CD4-positive, alpha-beta T cell treated with Interferon alpha-2 for 1 hour (primary cell): Measurements from ENCODE around the gene LARP4.
A peak's percentile ranks its signal among the peaks of the same experiment; 100 is the strongest.
"Not testable (repeated sequence)": the region's sequence is repeated elsewhere in the genome, so short reads cannot be mapped to it uniquely, and the experiment has no call there.

ENCODE experiments used
- DNase-seq, 2 donors: peaks; one replicate each; pipeline ENCODE4 v3.0.0-alpha.2; 2020 to 2022

LARP4 gene

GRCh38 chr12:50483488-50483887 is 82.8 kb downstream of the LARP4 start:
- DNase-seq, result no peak

GRCh38 chr12:50488801-50489200 is 88.1 kb downstream of the LARP4 start:
- DNase-seq, result no peak

- DNase-seq, result not testable (repeated sequence)
These were observed 97.4 kb downstream of the LARP4 start for GRCh38 chr12:50498119-50498518.

- DNase-seq, result peak; percentile 94 to 95
These were observed 104.4 kb downstream of the LARP4 start, which contains the start of gene DIP2B for GRCh38 chr12:50504798-50505674. TSS of gene DIP2B (plus strand) at chr12:50504985. CDS start at chr12:50505141, 156 bp downstream.

GRCh38 chr12:50505675-50506530 is 105.2 kb downstream of the LARP4 start:
- DNase-seq, result peak in 1 of 2 donors; percentile 21

- no peak for DNase-seq
These were observed 106.2 kb downstream of the LARP4 start for GRCh38 chr12:50506753-50507473.

DNA sequence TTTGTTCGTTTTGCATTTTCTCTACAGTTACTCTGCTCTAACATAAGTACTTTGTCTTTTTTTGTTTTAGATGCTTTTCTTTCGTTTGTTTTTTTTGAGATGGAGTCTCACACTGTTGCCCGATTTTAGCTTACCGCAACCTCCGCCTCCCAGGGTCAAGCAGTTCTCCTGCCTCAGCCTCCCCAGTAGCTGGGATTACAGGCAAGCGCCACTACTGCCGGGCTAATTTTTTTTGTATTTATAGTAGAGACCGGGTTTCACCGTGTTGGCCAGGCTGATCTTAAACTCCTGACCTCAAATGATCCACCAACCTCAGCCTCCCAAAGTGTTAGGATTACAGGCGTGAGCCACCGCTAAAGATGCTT is 106.8 kb downstream of the LARP4 start:
- no peak for DNase-seq

DNA sequence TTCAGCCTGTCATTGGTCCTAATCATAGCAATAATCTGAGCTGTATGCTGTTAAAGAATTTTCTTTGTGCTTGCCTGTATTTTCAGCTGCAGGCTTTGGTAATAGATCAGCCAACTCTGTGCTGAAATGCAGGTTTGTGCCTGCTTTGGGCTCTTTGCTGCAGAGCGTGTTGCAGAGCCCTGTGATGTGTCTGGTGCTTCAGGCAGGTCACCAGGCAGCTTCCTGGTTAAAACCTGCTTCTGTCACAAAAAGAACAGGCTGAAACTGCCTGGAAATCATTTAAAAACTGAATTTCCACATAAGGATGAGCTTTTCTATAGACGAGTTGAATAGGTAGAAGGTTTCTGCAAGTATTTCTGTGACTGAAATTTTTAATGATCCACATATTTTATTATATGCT is 107.2 kb downstream of the LARP4 start:
- no peak for DNase-seq

DNA sequence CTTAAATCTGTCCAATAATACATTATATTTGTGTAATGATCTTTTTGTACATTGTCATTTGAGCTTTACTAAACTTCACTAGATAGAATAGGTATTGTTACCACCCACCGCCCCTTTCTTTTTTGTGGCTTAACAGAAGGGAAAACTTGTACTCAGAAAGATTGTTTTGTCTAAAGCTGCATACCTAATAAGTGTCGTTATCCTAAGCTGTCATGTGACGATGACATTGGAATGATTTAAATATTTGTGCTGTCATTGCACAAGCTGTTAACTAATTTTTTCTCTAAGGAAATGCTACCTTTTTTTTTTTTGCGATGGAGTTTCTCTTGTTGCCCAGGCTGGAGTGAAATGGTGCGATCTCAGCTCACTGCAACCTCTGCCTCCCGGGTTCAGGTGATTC is 107.7 kb downstream of the LARP4 start:
- DNase-seq, result no peak

- DNase-seq, result no peak
These were observed 108.4 kb downstream of the LARP4 start for GRCh38 chr12:50508970-50509663.

- peak in 1 of 2 donors; percentile 38 for DNase-seq
These were observed 114.0 kb downstream of the LARP4 start for GRCh38 chr12:50514526-50515276.

DNA sequence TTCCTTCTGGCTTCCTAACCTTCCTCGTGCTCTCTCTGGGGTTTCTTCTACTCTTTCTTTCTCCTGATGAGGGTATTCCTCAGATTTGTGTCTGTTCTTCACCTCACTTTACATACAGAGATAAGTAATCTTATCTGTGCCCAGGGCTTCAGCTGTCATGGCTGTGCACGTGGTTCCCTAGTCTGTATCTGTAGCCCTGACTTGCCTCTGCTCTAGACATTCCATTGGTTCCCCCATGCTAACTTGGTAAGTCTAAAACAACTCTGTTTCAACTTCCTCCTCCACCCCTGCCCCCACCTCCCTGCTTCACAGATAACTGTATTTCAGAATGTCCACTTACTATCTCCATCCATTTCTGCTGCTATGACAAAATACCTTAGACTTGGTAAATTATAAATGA is 114.9 kb downstream of the LARP4 start:
- no peak for DNase-seq

DNA sequence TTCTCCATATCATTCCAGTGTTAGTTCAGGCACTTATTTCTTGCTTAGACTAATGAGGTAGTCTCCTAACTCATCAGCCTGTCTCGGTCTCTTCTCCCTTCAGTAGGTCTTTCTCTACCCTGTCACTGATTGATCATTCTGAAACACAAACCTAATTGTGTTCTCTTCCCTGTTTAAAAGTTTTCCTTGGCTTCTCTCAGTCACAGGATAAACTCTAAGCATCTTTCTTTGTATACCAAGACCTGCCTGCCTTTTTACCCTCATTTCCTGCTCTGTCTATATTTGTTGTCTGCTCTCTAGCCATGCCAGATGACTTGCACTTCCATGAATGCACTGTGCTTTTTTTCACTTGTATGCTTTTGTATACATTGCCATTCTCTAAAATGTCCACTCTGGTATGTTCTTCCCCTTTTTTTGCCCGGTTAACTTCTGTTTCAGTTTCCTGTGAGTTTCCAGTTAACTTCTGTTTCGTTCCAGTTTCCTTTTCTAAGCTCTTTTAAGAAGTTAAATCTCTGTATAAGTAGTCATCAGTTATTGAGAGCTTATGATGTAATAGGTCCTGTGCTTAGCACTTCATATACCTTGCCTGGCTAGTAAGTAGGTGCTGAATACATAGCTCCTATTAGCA is 116.8 kb downstream of the LARP4 start:
- peak; percentile 37 to 66 for DNase-seq

- no peak for DNase-seq
These were observed 117.4 kb downstream of the LARP4 start for GRCh38 chr12:50518090-50518489.

DNA sequence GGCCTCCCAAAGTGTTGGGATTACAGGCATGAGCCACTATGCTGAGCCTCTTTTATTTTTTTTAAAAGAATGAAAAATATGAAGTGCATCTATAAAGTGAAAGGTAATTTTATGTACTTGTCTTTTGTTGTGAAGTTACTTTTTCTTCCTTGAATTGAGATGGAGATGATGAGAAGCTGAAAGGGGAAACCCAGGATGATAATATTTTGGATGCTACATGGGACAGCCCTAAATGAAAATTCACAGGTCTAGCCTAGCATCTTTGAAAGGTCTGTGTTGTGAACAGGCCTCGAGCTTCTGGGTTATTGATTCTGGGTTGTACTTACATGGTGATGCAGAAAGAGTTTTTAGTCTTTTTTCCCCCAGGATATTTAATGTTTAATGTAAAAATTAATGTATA is 118.7 kb downstream of the LARP4 start:
- DNase-seq, result no peak

DNA sequence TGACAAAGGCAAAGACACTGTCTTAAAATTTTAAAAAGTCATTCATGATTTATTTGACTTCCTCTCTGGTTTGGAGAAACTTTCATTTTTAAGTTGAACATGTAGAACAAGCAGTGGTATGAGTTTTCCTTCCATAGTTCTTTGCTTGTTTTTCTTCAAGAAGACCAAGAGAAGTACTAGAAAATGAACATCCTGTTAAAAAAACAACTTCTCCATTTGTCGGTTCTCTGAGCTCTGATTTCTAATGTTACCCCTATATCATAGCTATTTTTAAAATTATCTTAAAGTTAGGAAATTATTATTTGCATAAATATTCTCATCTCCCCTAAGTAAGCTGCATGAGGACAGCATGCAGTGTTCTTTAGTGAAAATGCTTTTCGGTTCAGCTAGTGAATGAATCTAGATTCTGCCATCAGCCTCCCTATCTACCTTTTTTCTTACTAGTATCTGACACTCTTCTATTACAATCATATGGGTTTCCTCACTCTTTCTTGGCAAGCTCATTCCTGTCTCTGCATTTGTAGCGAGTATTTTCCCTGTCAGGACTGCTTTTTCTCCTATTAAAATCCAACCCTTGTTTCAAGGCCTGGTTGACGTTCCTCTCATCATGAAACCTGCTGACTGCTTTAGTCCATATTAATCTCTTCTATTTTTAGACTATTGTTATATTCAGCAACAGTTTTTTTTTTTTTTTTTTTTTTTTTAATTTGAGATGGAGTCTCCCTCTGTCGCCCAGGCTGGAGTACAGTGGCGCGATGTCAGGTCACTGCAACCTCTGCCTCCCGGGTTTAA is 119.9 kb downstream of the LARP4 start:
- no peak for DNase-seq

DNA sequence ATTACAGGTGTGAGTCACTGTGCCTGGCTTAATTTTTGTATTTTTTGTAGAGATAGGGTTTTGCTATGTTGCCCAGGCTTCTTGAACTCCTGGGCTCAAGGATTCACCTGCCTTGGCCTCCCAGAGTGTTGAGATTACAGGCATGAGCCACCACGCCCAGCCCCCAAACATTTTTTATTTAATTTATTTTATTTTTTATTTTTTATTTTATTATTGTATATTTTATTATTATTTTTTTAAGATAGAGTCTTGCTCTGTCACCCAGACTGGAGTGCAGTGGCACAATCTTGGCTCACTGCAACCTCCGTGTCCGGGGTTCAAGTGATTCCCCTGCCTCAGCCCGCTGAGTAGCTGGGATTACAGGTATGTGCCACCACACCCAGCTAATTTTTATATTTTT is 121.1 kb downstream of the LARP4 start:
- DNase-seq, result not testable (repeated sequence)

DNA sequence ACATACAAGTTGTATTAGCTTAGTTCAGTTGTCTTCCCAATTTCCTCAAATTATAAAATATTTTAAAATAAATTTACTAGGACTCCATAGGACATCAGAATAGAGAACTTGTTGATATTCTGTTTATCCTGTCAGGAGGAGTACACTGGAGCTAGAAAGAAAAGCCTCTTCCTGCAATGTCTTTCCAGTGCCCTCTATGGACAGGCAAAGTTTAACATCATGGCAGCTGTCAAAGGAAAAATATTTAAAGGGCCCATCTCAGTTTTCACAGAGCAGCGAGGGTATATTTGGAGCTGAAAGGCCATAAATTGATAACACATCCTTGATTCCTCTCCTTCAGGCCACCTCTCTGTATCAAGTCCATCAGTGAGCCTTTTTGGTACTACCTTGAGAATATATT is 123.1 kb downstream of the LARP4 start:
- DNase-seq, result no peak

DNA sequence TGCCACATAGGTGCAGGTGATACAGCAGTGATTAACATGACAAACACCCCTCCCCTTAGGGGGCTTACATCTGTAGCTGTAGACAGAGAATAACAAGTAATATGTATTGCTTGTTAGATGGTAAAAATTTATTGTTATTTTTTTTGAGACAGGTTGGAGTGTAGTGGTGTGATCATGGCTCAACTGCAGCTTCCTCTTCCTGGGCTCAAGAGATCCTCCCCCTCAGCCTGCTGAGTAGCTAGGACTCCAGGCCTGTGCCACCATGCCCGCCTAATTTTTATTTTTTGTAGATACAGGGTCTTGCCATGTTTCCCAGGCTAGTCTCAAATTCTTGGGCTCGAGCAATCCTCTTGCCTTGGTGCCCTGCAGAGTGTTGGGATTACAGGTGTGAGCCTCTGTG is 123.9 kb downstream of the LARP4 start:
- DNase-seq, result no peak

GRCh38 chr12:50525422-50525821 is 124.7 kb downstream of the LARP4 start:
- no peak for DNase-seq
